ENCODE results near the gene CCDC188.

Gene CCDC188

DNA sequence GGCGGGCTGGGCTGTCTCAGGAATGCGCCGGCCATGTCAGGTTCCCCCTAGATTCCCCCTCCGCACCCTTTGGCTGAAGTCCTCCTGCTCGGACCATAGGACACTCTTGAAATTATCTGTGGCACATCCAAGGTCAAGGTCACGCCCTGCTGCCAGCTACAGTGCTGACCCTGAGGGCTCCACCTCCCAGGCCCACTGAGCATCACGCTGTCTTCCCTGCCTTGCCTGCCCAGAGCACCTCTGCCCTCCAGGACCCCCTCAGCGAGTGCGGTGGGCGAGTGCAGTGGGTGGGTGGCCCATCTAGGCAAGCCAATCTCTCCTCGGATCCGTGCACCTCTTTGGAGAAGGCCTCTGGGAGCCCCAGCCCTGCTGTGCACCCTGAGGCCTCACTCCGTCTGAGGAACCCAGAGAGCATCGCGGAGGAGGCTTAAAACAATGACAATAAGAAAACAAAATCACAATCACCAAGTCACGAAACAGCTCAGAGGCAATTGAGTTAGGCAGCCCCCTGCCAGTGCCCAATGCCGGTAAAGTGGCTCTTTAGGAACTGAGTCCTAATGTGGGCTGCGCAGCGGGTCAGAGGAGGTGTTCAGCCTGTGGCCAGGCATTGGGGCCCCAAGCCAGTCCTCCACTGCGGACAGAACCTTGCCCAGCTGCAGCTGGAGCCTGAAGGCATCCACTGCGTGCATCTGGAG lies 26.5 kb upstream of the CCDC188 start:
- H3K27ac ChIP-seq (ENCODE audit: low read depth, low read length) = no peak overlapping the region
- TF ChIP-seq CTCF (IDR thresholded peaks at IDR 0.05; ENCODE audit: low read depth, low read length, poor library complexity, severe bottlenecking) = no peak
- H3K9me3 ChIP-seq (ENCODE audit: control insufficient read depth, insufficient read depth, low read length) = no peaks in the 10 kb centered on the region
- no peaks in the 10 kb centered on the region for H3K27me3 ChIP-seq (ENCODE audit: control insufficient read depth, low read length)
- no peak overlapping the region for H3K4me2 ChIP-seq (ENCODE audit: low read length)
- no peaks in the 10 kb centered on the region for H3K36me3 ChIP-seq (ENCODE audit: control insufficient read depth, low read length)
- no peaks in the 10 kb centered on the region for H3K9me2 ChIP-seq (replicated peaks; ENCODE audit: control insufficient read depth, low read length)
- H3F3A ChIP-seq (ENCODE audit: control insufficient read depth, insufficient read depth) = no peaks in the 10 kb centered on the region
- H3K4me3 ChIP-seq (ENCODE audit: low read length) = no peak overlapping the region
- no peaks in the 10 kb centered on the region for H4K20me1 ChIP-seq (ENCODE audit: control insufficient read depth, insufficient read depth, low read depth, low read length)
- H3K79me2 ChIP-seq (ENCODE audit: control insufficient read depth, low read length) = no peaks in the 10 kb centered on the region
- no peaks in the 10 kb centered on the region for H3K4me1 ChIP-seq (ENCODE audit: control insufficient read depth, low read length)

GRCh38 chr22:20176421-20177085 lies 25.7 kb upstream of the CCDC188 start:
- Histone ChIP-seq H3K9me2 (replicated peaks; ENCODE audit: control insufficient read depth, low read length) (no peaks in the 10 kb centered on the region), H3K27me3 (ENCODE audit: control insufficient read depth, low read length) (no peaks in the 10 kb centered on the region), H3K4me3 (ENCODE audit: low read length) (no peak overlapping the region), H3K36me3 (ENCODE audit: control insufficient read depth, low read length) (no peaks in the 10 kb centered on the region), H3K4me2 (ENCODE audit: low read length) (no peak overlapping the region), H3K79me2 (ENCODE audit: control insufficient read depth, low read length) (no peaks in the 10 kb centered on the region), H3K4me1 (ENCODE audit: control insufficient read depth, low read length) (no peaks in the 10 kb centered on the region), H3K9me3 (ENCODE audit: control insufficient read depth, insufficient read depth, low read length) (no peaks in the 10 kb centered on the region), H3K27ac (ENCODE audit: low read depth, low read length) (no peak overlapping the region), H3F3A (ENCODE audit: control insufficient read depth, insufficient read depth) (no peaks in the 10 kb centered on the region), H4K20me1 (ENCODE audit: control insufficient read depth, insufficient read depth, low read depth, low read length) (no peaks in the 10 kb centered on the region)
- TF ChIP-seq EZH2phosphoT487 (IDR thresholded peaks at IDR 0.05; ENCODE audit: borderline replicate concordance, low read length) = no peak
- no peak for TF ChIP-seq CTCF (IDR thresholded peaks at IDR 0.05; ENCODE audit: low read depth, low read length, poor library complexity, severe bottlenecking)

DNA sequence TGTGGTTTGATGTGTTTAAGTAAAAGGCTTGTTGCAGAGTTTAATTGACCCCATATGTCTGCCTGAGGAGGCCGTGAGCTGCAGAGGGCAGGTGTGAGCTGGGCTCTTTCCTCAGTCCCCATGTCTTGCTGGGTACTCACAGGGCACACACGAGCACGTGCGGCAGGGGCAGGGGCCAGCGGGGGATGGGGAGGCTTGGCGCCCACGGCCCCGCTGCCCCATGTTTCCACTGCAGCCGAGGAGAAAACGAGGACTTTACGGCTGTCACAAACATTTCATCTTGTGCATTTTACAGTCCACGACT lies 24.7 kb upstream of the CCDC188 start:
- Histone ChIP-seq H3K9me2 (replicated peaks; ENCODE audit: control insufficient read depth, low read length) (no peaks in the 10 kb centered on the region), H3K4me2 (ENCODE audit: low read length) (no peak overlapping the region), H3K79me2 (ENCODE audit: control insufficient read depth, low read length) (no peaks in the 10 kb centered on the region), H3K27ac (ENCODE audit: low read depth, low read length) (no peak overlapping the region), H3K4me1 (ENCODE audit: control insufficient read depth, low read length) (no peaks in the 10 kb centered on the region), H3K4me3 (ENCODE audit: low read length) (no peak overlapping the region), H3K9me3 (ENCODE audit: control insufficient read depth, insufficient read depth, low read length) (no peaks in the 10 kb centered on the region), H3K36me3 (ENCODE audit: control insufficient read depth, low read length) (no peaks in the 10 kb centered on the region), H4K20me1 (ENCODE audit: control insufficient read depth, insufficient read depth, low read depth, low read length) (no peaks in the 10 kb centered on the region), H3K27me3 (ENCODE audit: control insufficient read depth, low read length) (no peaks in the 10 kb centered on the region), H3F3A (ENCODE audit: control insufficient read depth, insufficient read depth) (no peaks in the 10 kb centered on the region)
- TF ChIP-seq EZH2phosphoT487 (IDR thresholded peaks at IDR 0.05; ENCODE audit: borderline replicate concordance, low read length) (no peak), CTCF (IDR thresholded peaks at IDR 0.05; ENCODE audit: low read depth, low read length, poor library complexity, severe bottlenecking) (no peak)

Data from DOHH2 (cell line).